Inferior parietal cortex (tissue), 1 donor: ENCODE data around the gene SUSD3.

Experiments
- DNase-seq: peaks from one replicate; pipeline ENCODE4 v3.0.0-alpha.2; 2016; ENCODE audit errors: extremely low spot score

SUSD3 gene

DNA sequence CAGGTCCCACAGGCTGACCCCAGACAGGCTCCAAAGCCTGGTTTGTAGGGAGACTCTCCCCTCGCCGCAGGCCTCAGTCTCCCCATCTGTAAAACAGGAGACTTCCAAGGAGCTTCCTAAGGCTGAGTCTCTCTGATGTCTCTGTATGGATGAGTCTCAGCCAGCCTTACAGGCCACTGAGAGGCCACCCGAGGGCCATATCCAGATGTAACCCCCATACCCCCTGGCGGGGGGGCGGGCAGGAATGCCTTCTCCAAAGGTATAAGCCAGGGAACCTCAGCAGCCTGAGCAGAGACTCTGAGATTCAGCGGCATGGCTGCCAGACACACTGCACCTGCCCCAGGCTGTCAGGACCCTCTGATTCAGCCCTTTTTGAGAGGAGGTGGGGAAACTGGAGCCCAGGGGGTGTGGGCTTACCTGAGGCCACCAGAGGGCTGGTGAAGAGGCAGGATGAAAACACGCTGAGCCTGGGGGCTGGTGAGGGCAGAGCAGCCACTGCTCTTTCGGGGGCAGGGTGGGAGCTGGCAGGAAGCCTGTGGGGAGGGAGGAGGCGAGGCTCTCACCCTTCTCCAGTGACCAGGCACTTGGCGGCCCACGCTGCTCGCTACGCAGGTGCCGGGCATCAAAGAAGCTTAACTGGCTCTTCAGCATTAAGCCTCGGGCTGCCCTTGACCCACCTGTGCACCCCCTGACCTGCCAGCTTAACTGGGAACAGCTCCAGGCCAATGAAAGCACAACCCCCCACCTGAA is 5.5 kb upstream of the SUSD3 start:
- DNase-seq, result no peak

GRCh38 chr9:93053781-93054331 is 4.6 kb upstream of the SUSD3 start:
- no peak for DNase-seq

DNA sequence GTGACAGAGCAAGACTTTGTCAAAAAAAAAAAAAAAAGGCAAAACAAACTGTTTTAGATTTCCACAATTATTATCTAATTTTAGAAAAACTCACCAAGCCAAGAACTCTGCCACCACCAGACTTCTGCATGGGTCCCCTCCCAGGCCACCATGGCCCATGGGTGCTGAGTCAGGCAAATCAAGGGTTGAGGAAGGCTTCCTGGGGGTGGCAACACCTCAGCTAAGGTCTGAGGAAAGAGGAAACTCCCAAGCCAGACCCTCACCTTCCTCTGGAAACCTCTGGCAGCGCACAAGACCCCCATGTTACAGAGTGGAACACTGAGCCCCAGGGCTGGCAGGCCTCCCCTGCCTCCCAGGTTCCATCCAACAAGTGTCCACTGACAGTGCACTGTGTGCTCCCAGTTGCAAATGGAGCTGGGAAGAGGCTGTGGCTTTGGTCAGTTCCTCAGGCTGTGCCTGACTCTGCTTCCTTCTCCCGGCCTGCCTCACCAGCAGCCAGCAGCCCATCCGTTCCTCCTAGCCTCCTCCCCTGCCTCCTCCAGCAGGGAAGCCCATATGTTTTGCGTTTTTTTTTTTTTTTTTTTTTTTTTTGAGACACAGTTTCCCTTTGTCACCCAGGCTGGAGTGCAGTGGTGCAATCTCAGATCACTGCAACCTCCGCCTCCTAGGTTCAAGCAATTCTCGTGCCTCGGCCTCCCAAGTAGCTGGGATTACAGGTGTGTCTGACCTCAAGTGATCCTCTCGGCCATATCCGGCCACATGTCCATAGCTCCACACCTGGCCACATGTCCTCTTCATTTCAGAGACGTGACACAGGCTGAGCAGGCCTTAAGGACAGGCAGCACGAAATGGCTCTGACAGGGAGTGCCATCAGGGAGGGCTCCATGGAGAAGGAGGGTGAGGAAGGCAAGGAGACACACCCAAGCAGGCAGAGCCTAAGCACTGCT is 3.5 kb upstream of the SUSD3 start:
- DNase-seq, result no peak

- no peak for DNase-seq
Measured at GRCh38 chr9:93057042-93057702, 1.3 kb upstream of the SUSD3 start.

DNA sequence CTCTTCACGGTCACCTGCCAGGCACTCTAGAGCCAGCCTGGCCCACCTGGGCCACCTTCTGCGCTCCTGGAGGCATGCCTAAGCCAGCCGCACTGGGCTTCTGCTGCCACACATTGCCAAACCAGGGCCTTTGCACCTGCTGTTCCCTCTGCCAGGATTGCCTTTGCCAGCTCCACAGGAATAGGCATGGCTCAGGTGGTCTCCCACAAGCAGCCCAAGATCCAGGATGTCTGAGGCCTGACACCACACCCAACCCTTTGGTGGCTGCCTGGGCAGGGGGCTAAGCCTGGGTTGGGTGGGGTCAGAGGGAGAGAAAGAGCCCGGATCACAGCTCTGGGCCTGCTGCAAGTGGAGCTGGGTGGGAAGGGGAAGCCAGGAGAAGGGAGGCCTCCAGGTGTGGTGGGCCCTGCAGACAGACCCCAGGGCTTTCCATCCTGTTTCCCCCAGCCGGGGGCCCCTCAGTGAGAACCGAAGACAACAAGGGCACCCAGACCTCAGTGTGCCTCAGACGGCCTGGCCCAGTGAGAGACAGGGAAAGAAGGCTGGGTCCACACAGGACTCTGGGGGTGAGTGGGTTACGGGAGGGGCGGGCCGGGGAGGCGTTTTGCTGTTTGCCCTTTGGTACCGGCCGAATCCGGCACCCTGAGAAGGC is 672 bp upstream of the SUSD3 start:
- no peak for DNase-seq

GRCh38 chr9:93059011-93059714 is 662 bp downstream of the SUSD3 start:
- DNase-seq, result no peak

DNA sequence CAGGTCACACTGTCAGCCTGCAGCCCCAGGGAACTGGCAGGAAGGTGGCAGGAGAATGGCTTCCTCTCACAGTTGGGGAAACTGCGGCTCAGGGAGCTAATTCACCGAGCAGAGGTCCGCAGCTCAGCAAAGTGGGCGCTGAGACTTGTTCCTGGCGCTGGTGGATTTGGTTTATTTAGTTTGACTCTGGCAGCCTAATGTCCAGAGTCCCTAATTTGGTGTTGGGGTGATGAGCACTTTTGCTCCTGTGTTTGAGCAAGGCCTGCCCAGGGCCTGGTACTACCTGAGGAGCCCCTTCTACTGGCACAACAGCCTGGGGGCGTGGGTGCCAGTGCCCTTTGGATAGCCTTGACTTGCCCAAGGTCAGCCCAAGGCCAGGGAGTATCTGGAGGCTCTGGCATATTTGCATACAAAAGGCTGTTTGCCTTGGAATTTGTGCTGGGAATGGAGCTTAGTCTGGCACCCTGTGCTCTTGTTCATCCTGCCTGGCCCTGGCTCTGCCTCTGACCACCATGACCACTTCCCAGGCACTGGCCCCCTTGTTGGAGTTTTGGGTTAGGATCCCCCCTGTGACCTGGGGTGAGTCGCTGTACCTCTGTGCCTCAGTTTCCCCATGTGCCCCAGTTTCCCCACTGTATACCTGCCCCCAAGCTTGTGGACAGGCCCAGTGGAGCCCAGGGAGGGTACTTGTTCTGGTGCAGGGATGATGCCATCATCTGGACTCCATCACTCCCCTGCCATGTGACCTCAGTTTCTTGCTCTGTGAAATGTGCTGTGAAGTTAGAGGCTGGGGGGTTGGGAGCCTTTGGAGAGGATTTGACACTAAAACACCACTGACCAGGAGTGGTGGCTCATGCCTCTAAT is 1.4 kb downstream of the SUSD3 start:
- no peak for DNase-seq

DNA sequence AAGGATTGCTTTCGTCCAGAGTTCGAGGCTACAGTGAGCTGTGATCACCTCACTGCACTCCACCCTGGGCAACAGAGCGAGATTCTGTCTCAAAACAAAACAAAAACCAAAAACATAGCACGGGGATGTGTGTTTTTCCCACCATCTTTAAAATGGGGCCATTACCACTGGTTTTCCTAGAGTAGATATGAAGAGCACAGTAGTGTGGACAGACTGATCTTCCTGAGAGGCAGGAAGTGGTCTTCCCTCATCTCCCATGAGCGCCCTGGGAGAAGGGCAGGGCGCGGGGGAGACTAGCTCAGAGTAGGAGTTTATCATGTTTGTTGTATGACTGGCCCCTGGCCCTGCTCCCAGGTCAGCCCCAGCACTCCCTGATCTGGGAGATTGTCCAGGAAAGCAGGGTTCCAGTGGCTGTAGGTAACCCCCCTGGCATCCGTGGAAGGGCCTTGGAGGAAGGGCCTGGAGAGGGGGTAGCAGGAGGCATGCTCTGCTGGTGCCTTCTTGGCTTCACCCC is 2.3 kb downstream of the SUSD3 start:
- no peak for DNase-seq

- DNase-seq, result no peak
Measured at GRCh38 chr9:93061260-93061751, 2.8 kb downstream of the SUSD3 start.

DNA sequence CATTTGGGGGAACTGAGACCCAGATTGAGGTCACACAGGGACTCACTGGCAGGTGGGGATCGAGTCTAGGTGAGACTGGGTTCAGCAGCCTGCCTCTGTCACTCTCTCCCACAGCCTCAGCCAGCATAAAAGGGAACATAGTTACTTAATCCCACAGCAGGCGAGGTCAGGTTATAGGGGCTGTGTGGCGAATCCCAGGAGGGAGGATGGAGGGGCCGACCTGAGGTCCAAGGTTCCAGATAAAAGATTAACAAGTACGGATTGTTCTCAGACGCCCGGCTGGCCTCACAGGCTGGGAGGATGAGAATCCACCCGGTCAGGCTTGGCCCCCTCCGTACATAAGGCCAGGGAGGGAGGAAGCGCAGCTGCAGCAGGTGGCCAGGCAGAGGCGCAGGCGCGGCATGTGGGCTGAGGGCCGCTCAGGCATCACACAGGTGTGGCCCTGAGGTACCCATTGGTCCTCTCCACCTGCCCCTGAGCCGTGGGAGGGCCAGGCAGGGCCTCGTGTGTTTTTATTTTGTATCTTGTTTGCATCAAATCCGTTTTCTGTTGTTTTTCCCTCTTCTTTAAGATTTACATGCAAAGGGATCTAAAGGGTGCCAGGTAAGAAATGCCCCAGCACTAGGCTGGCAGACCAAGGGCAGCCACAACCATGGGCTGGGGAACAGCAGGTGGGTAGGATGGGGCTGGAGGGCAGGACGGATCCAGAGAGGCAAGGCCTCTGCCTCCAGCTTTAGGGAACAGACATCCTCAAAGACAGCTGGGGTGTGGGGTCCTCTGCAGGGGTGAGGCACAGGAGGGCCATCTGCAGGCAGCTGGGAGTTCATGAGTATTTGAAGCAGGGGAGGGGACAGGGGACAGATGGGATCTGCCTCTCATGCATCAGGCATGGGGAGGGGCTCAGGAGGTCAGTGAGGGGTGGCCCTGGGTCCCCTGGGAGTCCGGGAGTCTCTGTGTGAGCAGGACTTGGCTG is 3.6 kb downstream of the SUSD3 start:
- no peak for DNase-seq

GRCh38 chr9:93064392-93065134 is 6.1 kb downstream of the SUSD3 start:
- DNase-seq, result no peak

DNA sequence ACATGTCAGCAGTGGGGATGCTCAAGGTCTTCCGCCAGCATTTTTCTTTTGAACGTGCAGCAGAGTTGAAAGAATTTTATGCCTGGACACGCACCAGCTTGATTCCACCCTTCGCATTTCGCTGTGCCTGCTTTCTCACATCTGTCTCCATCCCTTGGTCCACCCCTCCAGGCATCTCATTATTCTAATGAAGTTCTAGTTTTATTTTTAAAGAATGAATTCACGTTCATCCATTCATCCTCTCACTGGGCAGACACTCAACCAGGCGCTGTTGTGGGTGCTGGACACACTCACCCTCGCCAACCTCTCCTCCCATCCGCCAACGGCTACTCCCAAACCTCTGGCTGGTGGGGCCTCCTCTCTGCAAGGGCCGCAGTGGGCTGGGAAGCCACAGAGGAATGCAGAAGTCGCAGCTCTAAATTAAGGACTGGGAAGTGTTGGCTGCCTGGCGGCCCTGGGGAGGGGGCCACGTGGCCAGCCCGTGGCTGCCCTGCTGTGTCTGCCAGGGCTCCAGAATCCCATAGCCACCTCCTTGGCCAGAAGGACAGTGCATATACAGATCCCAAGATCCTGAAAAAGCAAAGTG is 6.7 kb downstream of the SUSD3 start:
- no peak for DNase-seq

DNA sequence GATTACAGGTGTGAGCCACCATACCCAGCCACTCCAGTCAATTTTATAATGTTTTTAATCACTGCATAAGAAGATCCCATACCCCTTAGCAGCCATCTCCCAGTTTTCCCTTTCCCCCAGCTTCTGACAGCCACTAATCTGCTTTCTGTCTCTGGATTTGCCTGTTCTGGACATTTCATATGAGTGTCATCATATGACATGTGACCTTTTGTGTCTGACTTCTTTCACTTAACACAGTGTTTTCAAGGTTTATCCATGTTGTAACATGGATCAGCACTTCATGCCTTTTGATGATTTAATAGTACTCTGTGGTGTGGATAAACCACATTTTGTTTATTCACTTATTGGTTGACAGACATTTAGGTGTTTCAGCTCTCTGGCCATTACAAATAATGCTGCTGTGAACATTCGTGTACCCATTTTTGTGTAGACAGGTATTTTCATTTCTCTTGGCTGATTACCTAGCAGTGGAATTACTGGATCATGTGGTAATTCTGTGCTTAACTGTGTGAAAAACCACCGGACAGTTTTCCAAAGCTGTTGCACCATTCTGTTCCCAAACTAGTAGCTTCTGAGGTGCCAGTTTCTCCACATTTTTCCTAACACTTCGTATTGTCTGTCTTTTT is 8.6 kb downstream of the SUSD3 start:
- no peak for DNase-seq

- no peak for DNase-seq
Measured at GRCh38 chr9:93068956-93069355, 10.5 kb downstream of the SUSD3 start.

DNA sequence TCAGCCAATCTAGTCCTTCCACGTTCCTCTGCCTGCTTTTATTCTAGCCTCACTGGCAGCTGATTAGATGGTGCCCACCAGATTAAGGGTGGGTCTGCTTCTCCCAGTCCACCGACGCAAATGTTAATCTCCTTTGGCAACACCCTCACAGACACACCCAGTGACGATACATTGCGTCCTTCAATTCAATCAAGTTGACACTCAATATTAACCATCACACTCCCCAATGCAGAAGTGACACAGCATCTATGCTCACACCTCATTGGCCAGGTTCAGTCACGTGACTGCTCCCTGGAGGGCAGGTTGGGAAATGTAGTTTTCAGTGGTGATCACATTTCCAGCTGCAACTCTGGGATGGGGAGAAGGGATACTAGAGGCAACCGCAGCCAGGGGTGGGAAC is 13.0 kb downstream of the SUSD3 start:
- DNase-seq, result peak; percentile 29

- DNase-seq, result no peak
Measured at GRCh38 chr9:93072383-93072795, 13.9 kb downstream of the SUSD3 start.
